Dermis blood vessel endothelial cell (primary cell): ENCODE data around the gene HRCT1. TPM values are rescaled to one million over a fixed set of nuclear protein-coding genes. Genes with fewer than 3 reads are reported as not detected.
A peak's percentile ranks its signal among the peaks of the same experiment; 100 is the strongest.
"Not testable (repeated sequence)": the region's sequence is repeated elsewhere in the genome, so short reads cannot be mapped to it uniquely, and the experiment has no call there.

ENCODE experiments used
- DNase-seq: peaks from one replicate; pipeline ENCODE4 v3.0.0; 2010
- total RNA-seq: library from RNA; depleted of rRNA; stranded (reverse); fragments of >200 nt; gene quantifications from 2 replicates; pipeline ENCODE4 v1.2.3, GENCODE V29; 2014

Gene HRCT1
- total RNA-seq, 1 donor from 2014 or later = 2.6 TPM

GRCh38 chr9:35919212-35920008 is 13.4 kb downstream of the HRCT1 start:
- peak; percentile 37 for DNase-seq

GRCh38 chr9:35920051-35920620 is 14.1 kb downstream of the HRCT1 start:
- peak; percentile 63 for DNase-seq

- DNase-seq = no peak
Measured at GRCh38 chr9:35923598-35923926, 17.6 kb downstream of the HRCT1 start.

GRCh38 chr9:35923927-35924763 is 18.1 kb downstream of the HRCT1 start:
- peak; percentile 59 for DNase-seq

GRCh38 chr9:35928591-35929452 is 22.8 kb downstream of the HRCT1 start:
- DNase-seq = no peak

GRCh38 chr9:35929453-35929718 is 23.4 kb downstream of the HRCT1 start:
- DNase-seq = no peak

GRCh38 chr9:35930521-35930920 is 24.5 kb downstream of the HRCT1 start:
- DNase-seq = no peak

- no peak for DNase-seq
Measured at GRCh38 chr9:35930989-35931388, 25.0 kb downstream of the HRCT1 start.

- DNase-seq = no peak
Measured at GRCh38 chr9:35932735-35933134, 26.7 kb downstream of the HRCT1 start.

- no peak for DNase-seq
Measured at GRCh38 chr9:35933550-35934067, 27.6 kb downstream of the HRCT1 start.

GRCh38 chr9:35934069-35934468 is 28.1 kb downstream of the HRCT1 start:
- DNase-seq = not testable (repeated sequence)

- DNase-seq = no peak
Measured at GRCh38 chr9:35935261-35935660, 29.3 kb downstream of the HRCT1 start.

- DNase-seq = no peak
Measured at GRCh38 chr9:35935755-35936509, 29.9 kb downstream of the HRCT1 start.

GRCh38 chr9:35937227-35937626 is 31.2 kb downstream of the HRCT1 start:
- DNase-seq = no peak

GRCh38 chr9:35938474-35939356 is 32.7 kb downstream of the HRCT1 start:
- no peak for DNase-seq

GRCh38 chr9:35939679-35940250 is 33.8 kb downstream of the HRCT1 start:
- no peak for DNase-seq

GRCh38 chr9:35940458-35941407 is 34.7 kb downstream of the HRCT1 start:
- no peak for DNase-seq

- DNase-seq = no peak
Measured at GRCh38 chr9:35942286-35942685, 36.3 kb downstream of the HRCT1 start.

GRCh38 chr9:35944173-35944572 is 38.2 kb downstream of the HRCT1 start:
- no peak for DNase-seq
